SK-N-DZ (cell line): ENCODE measurements around the gene ARHGEF40.
A peak's percentile ranks its signal among the peaks of the same experiment; 100 is the strongest.
"Not testable (repeated sequence)": the region's sequence is repeated elsewhere in the genome, so short reads cannot be mapped to it uniquely, and the experiment has no call there.

ENCODE experiments used
- DNase-seq: peaks from one replicate; pipeline ENCODE4 v3.0.0-alpha.2; 2015; ENCODE audit warnings: low spot score

ARHGEF40 gene

GRCh38 chr14:21039585-21040369 lies 30.3 kb upstream of the ARHGEF40 start:
- DNase-seq, result peak; percentile 63

DNA sequence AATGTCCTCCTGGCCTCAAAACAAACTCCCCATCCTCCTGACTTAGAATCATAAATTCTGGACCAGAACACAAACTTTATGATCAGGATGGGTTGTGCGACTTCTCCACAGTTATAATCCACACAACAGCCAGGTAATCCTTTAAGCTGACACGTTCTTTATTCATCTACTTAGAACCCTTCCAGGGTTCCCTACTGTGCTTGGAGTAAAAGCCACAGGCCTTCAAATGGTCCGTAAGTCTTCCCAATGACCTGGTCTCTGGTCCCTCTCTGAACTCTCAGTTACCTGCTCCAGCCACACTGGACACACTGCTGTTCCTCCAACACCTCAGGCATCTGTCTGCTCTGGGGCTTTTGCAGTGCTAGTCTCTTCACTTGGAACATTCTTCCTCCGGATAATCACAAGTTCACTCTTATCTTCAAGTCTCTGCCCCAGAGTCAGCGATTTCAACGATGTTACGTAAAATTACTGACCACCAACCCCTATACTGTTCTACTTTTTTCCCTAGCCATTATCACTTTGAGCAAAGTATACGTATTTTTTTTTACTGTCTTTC lies 29.7 kb upstream of the ARHGEF40 start:
- DNase-seq, result no peak

GRCh38 chr14:21040941-21041340 lies 29.2 kb upstream of the ARHGEF40 start:
- DNase-seq, result not testable (repeated sequence)

- no peak for DNase-seq
Observed at GRCh38 chr14:21041676-21042433, 28.2 kb upstream of the ARHGEF40 start, which contains the start of gene RNASE7. RNASE7 (plus strand) TSS chr14:21042362; CDS start chr14:21042993, 631 bp downstream.

- no peak for DNase-seq
Observed at GRCh38 chr14:21042918-21043317, 27.2 kb upstream of the ARHGEF40 start.

GRCh38 chr14:21043387-21043973 lies 26.6 kb upstream of the ARHGEF40 start:
- DNase-seq, result no peak

DNA sequence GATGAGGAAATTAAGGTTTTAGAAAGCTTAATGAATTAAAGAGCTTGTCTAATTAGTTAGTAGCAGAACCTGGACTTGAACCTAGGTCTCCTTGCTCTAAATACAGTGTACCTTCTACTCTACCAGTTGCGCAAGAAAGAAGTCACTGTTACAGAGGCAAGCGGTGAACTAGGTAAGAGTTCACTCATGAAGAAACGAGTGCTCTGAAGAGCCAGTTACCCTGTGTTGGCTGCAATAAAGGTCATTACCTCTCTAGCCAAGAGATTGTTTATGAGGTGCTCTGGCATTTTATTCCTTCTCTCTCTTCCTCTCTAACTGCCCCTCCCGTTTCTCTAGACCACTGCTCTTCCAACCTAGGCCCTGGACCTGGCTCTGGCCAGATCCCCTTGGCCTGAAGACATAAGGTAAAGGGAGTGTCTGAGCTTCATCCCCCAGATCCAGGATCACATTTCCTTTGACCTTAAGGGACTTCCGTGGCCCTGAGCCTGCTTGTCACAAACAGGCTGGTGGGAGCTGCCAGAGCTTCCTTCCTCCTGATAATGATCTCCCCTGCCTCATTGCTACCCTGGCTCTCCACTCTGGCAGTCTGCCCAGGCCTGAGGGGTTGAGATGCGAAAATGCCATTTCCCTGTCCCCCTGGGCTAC lies 26.0 kb upstream of the ARHGEF40 start:
- peak; percentile 69 for DNase-seq

- no peak for DNase-seq
Observed at GRCh38 chr14:21047378-21047781, 22.7 kb upstream of the ARHGEF40 start.

DNA sequence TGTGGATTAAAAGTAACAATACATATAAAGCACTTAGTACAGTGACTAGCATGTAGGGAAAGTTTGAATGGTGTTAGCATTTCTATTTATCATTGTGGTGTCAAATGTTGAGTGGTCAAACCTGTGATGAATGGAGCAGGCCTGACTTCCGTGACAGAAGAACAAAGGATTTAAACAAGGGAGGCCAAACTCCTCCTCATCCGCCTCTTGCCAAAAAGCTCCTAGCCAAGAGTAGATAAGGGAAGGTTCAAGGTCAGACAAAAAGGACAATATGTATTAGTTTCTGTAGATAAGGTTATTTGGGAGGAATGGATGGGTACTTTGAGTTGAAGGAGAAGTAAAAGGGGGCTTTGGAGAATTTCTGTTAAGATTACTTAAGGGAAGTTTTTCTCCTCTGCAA lies 21.5 kb upstream of the ARHGEF40 start:
- DNase-seq, result no peak

- DNase-seq, result no peak
Observed at GRCh38 chr14:21049271-21049673, 20.8 kb upstream of the ARHGEF40 start.

GRCh38 chr14:21050597-21050996 lies 19.5 kb upstream of the ARHGEF40 start:
- no peak for DNase-seq

DNA sequence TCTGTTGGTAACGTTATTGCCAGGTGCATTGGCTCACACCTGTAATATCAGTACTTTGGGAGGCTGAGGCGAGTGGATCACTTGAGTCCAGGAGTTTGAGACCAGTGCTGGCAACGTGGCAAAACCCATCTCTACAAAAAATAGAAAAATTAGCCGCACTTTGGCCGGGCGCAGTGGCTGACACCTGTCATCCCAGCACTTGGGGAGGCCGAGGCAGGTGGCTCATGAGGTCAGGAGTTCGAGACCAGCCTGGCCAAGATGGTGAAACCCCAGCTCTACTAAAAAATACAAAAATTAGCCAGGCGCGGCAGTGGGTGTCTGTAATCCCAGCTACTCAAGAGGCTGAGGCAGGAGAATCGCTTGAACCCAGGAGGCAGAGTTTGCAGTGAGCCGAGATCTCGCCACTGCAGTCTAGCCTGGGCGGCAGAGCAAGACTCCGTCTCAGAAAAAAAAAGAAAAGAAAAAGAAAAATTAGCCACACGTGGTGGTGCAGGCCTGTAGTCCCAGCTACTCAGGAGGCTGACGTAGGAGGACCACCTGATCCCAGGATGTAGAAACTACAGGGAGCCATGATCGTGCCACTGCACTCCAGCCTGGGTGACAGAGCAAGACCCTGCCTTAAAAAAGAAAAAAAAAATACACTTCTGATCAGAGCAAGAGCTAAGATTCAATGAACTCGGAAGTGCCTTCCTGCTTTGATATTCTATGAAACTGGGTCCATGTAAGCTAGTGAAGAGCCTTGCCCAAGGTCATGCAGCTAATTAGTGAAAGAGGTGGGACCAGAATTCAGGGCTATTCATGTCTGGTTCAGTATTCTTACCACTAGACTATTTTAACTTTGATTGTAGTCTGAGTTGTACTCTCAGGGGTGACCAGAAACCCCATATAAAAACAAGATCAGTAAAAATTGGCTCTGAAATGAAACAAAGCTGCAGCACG lies 16.7 kb upstream of the ARHGEF40 start:
- no peak for DNase-seq

- no peak for DNase-seq
Observed at GRCh38 chr14:21054123-21054767, 15.9 kb upstream of the ARHGEF40 start.

GRCh38 chr14:21054768-21055145 lies 15.3 kb upstream of the ARHGEF40 start:
- no peak for DNase-seq

GRCh38 chr14:21055432-21056117 lies 14.5 kb upstream of the ARHGEF40 start:
- no peak for DNase-seq

- DNase-seq, result no peak
Observed at GRCh38 chr14:21056520-21057163, 13.5 kb upstream of the ARHGEF40 start.

- no peak for DNase-seq
Observed at GRCh38 chr14:21057803-21058675, 12.1 kb upstream of the ARHGEF40 start, which contains the start of gene RNASE8. RNASE8 (plus strand) TSS chr14:21057822; CDS start chr14:21057893, 71 bp downstream.

DNA sequence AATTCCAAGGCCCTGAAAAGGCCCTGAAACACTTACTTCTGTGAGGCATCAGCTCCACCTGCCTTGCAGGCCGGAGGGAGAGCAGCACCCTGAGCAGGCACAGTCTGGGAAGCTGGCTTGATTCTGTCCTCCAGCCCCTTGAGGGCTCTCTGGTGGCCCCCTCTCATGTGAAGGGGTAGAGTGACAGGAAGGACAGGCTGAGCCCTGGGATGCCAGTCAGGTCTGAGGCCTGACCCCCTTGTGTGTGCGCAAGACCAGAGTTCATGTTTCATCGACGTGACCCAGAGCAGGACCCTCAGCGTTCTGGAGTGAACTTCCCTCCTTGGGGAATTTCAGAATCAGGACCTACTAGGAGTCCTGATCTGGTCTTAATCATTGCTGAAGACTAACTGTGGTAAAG lies 11.2 kb upstream of the ARHGEF40 start:
- no peak for DNase-seq
